WTC11 (cell line): Measurements from ENCODE around the gene CHD3. TPM values are rescaled to one million over a fixed set of nuclear protein-coding genes. Genes with fewer than 3 reads are reported as not detected.

Experiments used
- ATAC-seq: fragments of 200-7000 bp; cut with Tn5 transposase; 2 replicates; pipeline ENCODE4 v1.10.0; 2021; ENCODE audit warnings: mild to moderate bottlenecking, moderate library complexity
- Bru-seq: library from RNA; stranded (reverse); fragments of 400-500 nt; gene quantifications from one replicate; lab custom pipeline; 2021; lab: Mats Ljungman, UMichigan
- CTCF ChIA-PET: fragments of 300-600 bp; sonication (Branson Sonifier 250); formaldehyde crosslinking; loops from one replicate; lab custom pipeline; 2021; ENCODE audit warnings: antibody characterized with exemption; lab: Charles Lee
- POLR2A ChIA-PET: fragments of 350-600 bp; sonication (Branson Sonifier 250); formaldehyde crosslinking; loops from one replicate; lab custom pipeline; 2021; ENCODE audit warnings: antibody characterized with exemption; lab: Charles Lee
- DNase-seq: peaks from one replicate; pipeline ENCODE4 v3.0.0; 2021; ENCODE audit warnings: low spot score
- H3K27ac Mint-ChIP-seq: 2 replicates; pipeline ENCODE4 v1.8.0; 2021; ENCODE audit warnings: mixed read lengths
- H3K27me3 Mint-ChIP-seq: 2 replicates; pipeline ENCODE4 v1.8.0; 2021; ENCODE audit warnings: low read depth, mild to moderate bottlenecking, moderate library complexity, mixed read lengths
- H3K36me3 Mint-ChIP-seq: 2 replicates; pipeline ENCODE4 v1.8.0; 2021; ENCODE audit warnings: mixed read lengths
- H3K4me1 Mint-ChIP-seq: 2 replicates; pipeline ENCODE4 v1.8.0; 2022; ENCODE audit warnings: mixed read lengths
- H3K4me3 Mint-ChIP-seq: 2 replicates; pipeline ENCODE4 v1.8.0; 2021; ENCODE audit warnings: mild to moderate bottlenecking, moderate library complexity, mixed read lengths
- H3K9me3 Mint-ChIP-seq: 2 replicates; pipeline ENCODE4 v1.8.0; 2021; ENCODE audit warnings: mixed read lengths
- CREM ChIP-seq: sonication (generic); formaldehyde crosslinking; IDR thresholded peaks from 2 replicates; pipeline ENCODE4 v1.8.1; 2022; ENCODE audit warnings: mild to moderate bottlenecking, missing genetic modification reagents, moderate library complexity
- FOXP1 ChIP-seq: sonication (generic); formaldehyde crosslinking; IDR thresholded peaks from 2 replicates; pipeline ENCODE4 v1.8.0; 2022; ENCODE audit warnings: missing genetic modification reagents, mild to moderate bottlenecking, moderate library complexity, borderline replicate concordance
- GTF2I ChIP-seq: fragments of 250-450 bp; sonication (Bioruptor Pico); conservative IDR thresholded peaks from 2 replicates; pipeline ENCODE4 v1.4.0; 2021; ENCODE audit warnings: mild to moderate bottlenecking
- IRF2 ChIP-seq: sonication (generic); formaldehyde crosslinking; IDR thresholded peaks from 2 replicates; pipeline ENCODE4 v1.8.0; 2022; ENCODE audit warnings: low read depth, missing genetic modification reagents, borderline replicate concordance
- MYBL2 ChIP-seq: sonication (generic); formaldehyde crosslinking; IDR thresholded peaks from 2 replicates; pipeline ENCODE4 v1.8.1; 2023; ENCODE audit warnings: mild to moderate bottlenecking, moderate library complexity, missing genetic modification reagents
- NR2C2 ChIP-seq: sonication (generic); formaldehyde crosslinking; IDR thresholded peaks from 2 replicates; pipeline ENCODE4 v1.8.0; 2022; ENCODE audit warnings: mild to moderate bottlenecking, missing genetic modification reagents
- PRRX2 ChIP-seq: fragments of 250-450 bp; sonication (Bioruptor Pico); IDR thresholded peaks from 2 replicates; pipeline ENCODE4 v1.8.0; 2021; ENCODE audit warnings: mild to moderate bottlenecking
- RORB ChIP-seq: fragments of 250-450 bp; sonication (Bioruptor Pico); IDR thresholded peaks from 2 replicates; pipeline ENCODE4 v1.9.0; 2021; ENCODE audit warnings: mild to moderate bottlenecking
- SMAD4 ChIP-seq: sonication (generic); formaldehyde crosslinking; IDR thresholded peaks from 2 replicates; pipeline ENCODE4 v1.8.0; 2022; ENCODE audit warnings: mild to moderate bottlenecking, missing genetic modification reagents
- SP1 ChIP-seq: sonication (generic); formaldehyde crosslinking; conservative IDR thresholded peaks from 2 replicates; pipeline ENCODE4 v1.8.1; 2022; ENCODE audit warnings: missing genetic modification reagents
- TEAD1 ChIP-seq: sonication (generic); formaldehyde crosslinking; IDR thresholded peaks from 2 replicates; pipeline ENCODE4 v1.8.0; 2022; ENCODE audit warnings: mild to moderate bottlenecking, missing genetic modification reagents
- ZNF263 ChIP-seq: sonication (generic); formaldehyde crosslinking; IDR thresholded peaks from 2 replicates; pipeline ENCODE4 v1.8.1; 2022; ENCODE audit warnings: low read depth, mild to moderate bottlenecking, moderate library complexity, missing genetic modification reagents
- long read RNA-seq, 3 experiments: library from RNA in 1 of 3; library from capped mRNA in 1 of 3; library from polyadenylated mRNA in 1 of 3; unstranded in 2 of 3; stranded (forward) in 1 of 3; transcript quantifications; one replicate each; pipeline ENCODE4 v2.0.0, GENCODE V29; 2021
- total RNA-seq: library from RNA; stranded (reverse); gene quantifications from 3 replicates; pipeline ENCODE4 v1.2.3, GENCODE V29; 2021
- TF ChIP-seq, protein P1 (sequence below): fragments of 250-450 bp; sonication (Bioruptor Pico); IDR thresholded peaks from 2 replicates; pipeline ENCODE4 v1.8.0; 2021; ENCODE audit warnings: mild to moderate bottlenecking
- TF ChIP-seq, protein P2 (sequence below): sonication (generic); formaldehyde crosslinking; IDR thresholded peaks from 2 replicates; pipeline ENCODE4 v1.8.0; 2022; ENCODE audit warnings: mild to moderate bottlenecking, missing genetic modification reagents
- TF ChIP-seq, protein P3 (sequence below): sonication (generic); formaldehyde crosslinking; IDR thresholded peaks from 2 replicates; pipeline ENCODE4 v1.8.1; 2023; ENCODE audit warnings: mild to moderate bottlenecking, missing genetic modification reagents, moderate library complexity
- TF ChIP-seq, protein P4 (sequence below): sonication (generic); formaldehyde crosslinking; IDR thresholded peaks from 2 replicates; pipeline ENCODE4 v1.8.0; 2022; ENCODE audit warnings: missing genetic modification reagents

The CHD3 gene
- 38.9 to 42.0 TPM (median 39.5 TPM) in 3 replicates for total RNA-seq
- Bru-seq, nascent RNA = percentile 57 among the genes with signal in this experiment
- long read RNA-seq, experiment 1, full-length matches to known transcripts = 2 of 48 reads
- long read RNA-seq, experiment 1, partial matches to known transcripts = 33 of 48 reads
- long read RNA-seq, experiment 1, other reads (novel, unspliced or antisense) = 13 of 48 reads
- long read RNA-seq, experiment 2, partial matches to known transcripts = 28 of 41 reads
- long read RNA-seq, experiment 2, other reads (novel, unspliced or antisense) = 11 of 41 reads
- long read RNA-seq, experiment 3 = 0 reads

DNA sequence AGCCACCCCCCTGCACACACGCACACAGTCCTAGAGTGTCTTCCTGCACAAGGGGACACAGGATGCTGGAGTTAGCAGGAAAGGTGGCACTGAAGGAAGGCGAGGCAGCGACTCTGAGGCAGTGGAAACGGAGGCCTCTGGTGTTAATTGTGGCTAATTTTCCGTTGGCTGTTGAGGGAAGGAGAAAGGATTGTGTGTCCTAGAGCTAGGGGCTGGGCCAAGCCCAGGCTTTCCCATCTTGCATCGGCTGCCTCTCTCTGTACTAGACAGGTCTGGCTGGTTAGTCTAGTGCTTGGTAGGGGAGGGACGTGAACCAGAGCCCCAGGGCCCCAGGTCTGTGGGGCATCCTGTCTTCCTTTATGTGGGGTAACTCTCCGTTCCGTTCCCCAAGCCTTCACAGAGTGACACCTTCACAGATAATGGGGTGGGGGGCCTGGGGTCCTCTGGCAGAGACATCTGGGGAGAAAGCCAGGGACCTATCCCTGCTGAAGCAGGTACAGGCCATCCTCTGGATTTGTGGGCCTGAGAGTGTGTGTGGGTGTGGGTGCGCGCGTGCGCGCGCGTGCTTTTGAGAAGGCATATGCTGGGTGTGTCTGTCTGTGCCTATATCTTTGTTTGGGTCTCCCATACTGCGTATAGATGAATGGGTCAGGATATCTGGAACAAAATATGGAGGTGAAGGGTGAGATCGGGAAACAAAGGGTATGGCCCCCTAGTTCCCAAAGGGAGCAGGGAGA, at the start of gene CHD3:
CHD3 (plus strand) TSS at position 606 of the 737 bp plus-strand sequence. CDS start 212 bp downstream, outside the sequence.
- Mint-ChIP-seq H3K4me1 (peaks cover 10% of the 10 kb centered on the region), H3K27me3 (no peaks in the 10 kb centered on the region; the same call in 1 of the 2 replicates), H3K9me3 (no peaks in the 10 kb centered on the region), H3K36me3 (no peaks in the 10 kb centered on the region; the same call in 1 of the 2 replicates)
- ChIA-PET POLR2A (interaction anchor here (0.5 kb wide), 1 partner anchor 24 kb away, joined by 4 read pairs; no protein-coding TSS in a partner anchor), CTCF (interaction anchor here (1.0 to 1.5 kb wide), 3 partner anchors 31 to 170 kb away, joined by 3 to 4 read pairs (median 3); partner anchors contain the start of gene NAA38)
- TF ChIP-seq, protein P1, sequence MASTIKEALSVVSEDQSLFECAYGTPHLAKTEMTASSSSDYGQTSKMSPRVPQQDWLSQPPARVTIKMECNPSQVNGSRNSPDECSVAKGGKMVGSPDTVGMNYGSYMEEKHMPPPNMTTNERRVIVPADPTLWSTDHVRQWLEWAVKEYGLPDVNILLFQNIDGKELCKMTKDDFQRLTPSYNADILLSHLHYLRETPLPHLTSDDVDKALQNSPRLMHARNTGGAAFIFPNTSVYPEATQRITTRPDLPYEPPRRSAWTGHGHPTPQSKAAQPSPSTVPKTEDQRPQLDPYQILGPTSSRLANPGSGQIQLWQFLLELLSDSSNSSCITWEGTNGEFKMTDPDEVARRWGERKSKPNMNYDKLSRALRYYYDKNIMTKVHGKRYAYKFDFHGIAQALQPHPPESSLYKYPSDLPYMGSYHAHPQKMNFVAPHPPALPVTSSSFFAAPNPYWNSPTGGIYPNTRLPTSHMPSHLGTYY (CRISPR knock-in tag) = no peak
- no peak for TF ChIP-seq GTF2I (CRISPR knock-in tag)
- TF ChIP-seq, protein P2, sequence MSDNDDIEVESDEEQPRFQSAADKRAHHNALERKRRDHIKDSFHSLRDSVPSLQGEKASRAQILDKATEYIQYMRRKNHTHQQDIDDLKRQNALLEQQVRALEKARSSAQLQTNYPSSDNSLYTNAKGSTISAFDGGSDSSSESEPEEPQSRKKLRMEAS (CRISPR knock-in tag) = 0 out of 2 replicates have a peak, but pooled peaks have one; percentile 2
- TF ChIP-seq, protein P3, sequence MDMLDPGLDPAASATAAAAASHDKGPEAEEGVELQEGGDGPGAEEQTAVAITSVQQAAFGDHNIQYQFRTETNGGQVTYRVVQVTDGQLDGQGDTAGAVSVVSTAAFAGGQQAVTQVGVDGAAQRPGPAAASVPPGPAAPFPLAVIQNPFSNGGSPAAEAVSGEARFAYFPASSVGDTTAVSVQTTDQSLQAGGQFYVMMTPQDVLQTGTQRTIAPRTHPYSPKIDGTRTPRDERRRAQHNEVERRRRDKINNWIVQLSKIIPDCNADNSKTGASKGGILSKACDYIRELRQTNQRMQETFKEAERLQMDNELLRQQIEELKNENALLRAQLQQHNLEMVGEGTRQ (CRISPR knock-in tag) = no peak
- TF ChIP-seq, all 79 proteins: peak for 1
- ATAC-seq (peak; percentile 5; the same call in 1 of the 2 replicates), DNase-seq (no peak)
- no peak within 1 kb of the TSS for H3K27ac Mint-ChIP-seq
- no peak within 1 kb of the TSS for H3K4me3 Mint-ChIP-seq

DNA sequence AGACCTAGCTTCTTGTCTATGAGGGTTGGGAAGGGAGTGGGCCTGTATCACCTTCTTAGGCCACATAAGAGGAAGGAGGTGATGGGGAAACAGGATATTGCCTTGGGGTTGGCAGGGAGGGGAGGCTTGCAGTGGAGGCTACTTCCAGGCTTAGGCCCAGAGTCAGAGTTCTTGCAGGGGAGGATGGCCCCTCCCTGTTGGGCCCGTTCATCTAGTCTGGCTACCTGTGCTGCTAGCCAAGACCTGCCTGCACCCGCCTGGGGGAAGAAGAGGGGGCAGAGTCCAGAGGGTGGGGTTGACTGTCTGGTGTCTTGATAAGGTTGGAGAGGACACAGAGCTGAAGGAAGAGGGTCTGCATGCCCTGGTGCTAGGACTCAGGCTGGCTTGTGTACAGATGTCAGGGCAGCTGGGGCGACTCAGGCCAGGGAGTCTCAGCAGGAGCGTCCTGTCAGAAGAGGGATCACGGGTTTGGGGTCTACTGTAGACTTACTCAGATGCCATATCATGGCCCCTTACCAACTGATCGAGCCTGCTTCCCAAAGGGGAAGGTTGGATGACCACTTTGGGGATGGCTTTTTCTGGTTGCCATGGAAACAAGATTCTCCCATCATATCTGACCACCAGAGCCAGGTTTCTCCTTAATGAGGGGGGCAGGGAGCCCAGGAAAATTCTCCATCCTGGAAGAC, 49.3 kb upstream of the CHD3 start:
- H3K4me3 Mint-ChIP-seq = no peak overlapping the region
- H3K9me3 Mint-ChIP-seq = no peaks in the 10 kb centered on the region
- POLR2A ChIA-PET = interaction anchor here (0.6 to 1.0 kb wide), 2 partner anchors 18 to 23 kb away, joined by 3 read pairs; partner anchors contain the start of gene NAA38
- H3K27ac Mint-ChIP-seq = no peak overlapping the region
- H3K4me1 Mint-ChIP-seq = peaks cover 40% of the 10 kb centered on the region
- CTCF ChIA-PET = interaction anchor here (1.2 to 1.3 kb wide), 2 partner anchors 123 to 149 kb away, joined by 3 read pairs; no protein-coding TSS in a partner anchor
- no peak for ATAC-seq
- H3K36me3 Mint-ChIP-seq = no peaks in the 10 kb centered on the region
- peaks cover 47% of the 10 kb centered on the region for H3K27me3 Mint-ChIP-seq
- TF ChIP-seq CREM (CRISPR knock-in tag) (no peak), NR2C2 (CRISPR knock-in tag) (no peak), SP1 (CRISPR knock-in tag) (no peak), FOXP1 (CRISPR knock-in tag) (no peak), ZNF263 (CRISPR knock-in tag) (no peak), IRF2 (CRISPR knock-in tag) (no peak), TEAD1 (no peak), MYBL2 (CRISPR knock-in tag) (no peak), PRRX2 (CRISPR knock-in tag) (no peak), SMAD4 (CRISPR knock-in tag) (no peak), RORB (CRISPR knock-in tag) (no peak)
- TF ChIP-seq, protein P4, sequence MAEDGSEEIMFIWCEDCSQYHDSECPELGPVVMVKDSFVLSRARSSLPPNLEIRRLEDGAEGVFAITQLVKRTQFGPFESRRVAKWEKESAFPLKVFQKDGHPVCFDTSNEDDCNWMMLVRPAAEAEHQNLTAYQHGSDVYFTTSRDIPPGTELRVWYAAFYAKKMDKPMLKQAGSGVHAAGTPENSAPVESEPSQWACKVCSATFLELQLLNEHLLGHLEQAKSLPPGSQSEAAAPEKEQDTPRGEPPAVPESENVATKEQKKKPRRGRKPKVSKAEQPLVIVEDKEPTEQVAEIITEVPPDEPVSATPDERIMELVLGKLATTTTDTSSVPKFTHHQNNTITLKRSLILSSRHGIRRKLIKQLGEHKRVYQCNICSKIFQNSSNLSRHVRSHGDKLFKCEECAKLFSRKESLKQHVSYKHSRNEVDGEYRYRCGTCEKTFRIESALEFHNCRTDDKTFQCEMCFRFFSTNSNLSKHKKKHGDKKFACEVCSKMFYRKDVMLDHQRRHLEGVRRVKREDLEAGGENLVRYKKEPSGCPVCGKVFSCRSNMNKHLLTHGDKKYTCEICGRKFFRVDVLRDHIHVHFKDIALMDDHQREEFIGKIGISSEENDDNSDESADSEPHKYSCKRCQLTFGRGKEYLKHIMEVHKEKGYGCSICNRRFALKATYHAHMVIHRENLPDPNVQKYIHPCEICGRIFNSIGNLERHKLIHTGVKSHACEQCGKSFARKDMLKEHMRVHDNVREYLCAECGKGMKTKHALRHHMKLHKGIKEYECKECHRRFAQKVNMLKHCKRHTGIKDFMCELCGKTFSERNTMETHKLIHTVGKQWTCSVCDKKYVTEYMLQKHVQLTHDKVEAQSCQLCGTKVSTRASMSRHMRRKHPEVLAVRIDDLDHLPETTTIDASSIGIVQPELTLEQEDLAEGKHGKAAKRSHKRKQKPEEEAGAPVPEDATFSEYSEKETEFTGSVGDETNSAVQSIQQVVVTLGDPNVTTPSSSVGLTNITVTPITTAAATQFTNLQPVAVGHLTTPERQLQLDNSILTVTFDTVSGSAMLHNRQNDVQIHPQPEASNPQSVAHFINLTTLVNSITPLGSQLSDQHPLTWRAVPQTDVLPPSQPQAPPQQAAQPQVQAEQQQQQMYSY (CRISPR knock-in tag) = no peak
- TF ChIP-seq, all 79 proteins: peak for 0
- no peak for DNase-seq
